ENCODE data around the gene MAP3K7. TPM values are rescaled to one million over a fixed set of nuclear protein-coding genes. Genes with fewer than 3 reads are reported as not detected.

Gene MAP3K7
- total and polyA plus RNA-seq, 8 donors: 8.5 to 42.8 (median 17.6) TPM

- Histone ChIP-seq H3K27me3 (no peaks in the 10 kb centered on the region), H3K4me3 (no peak overlapping the region), H3K27ac (no peak overlapping the region), H3K4me1 (no peaks in the 10 kb centered on the region), H3K36me3 (no peaks in the 10 kb centered on the region), H3K9me3 (no peaks in the 10 kb centered on the region)
- WGBS, 5 donors: 83 to 91% (median 87%) methylated on average over 3 to 7 of the region's 7 CpGs
- DNase-seq: no peak
- no peak for TF ChIP-seq EP300 (IDR thresholded peaks at IDR 0.05)
- TF ChIP-seq POLR2AphosphoS5 (IDR thresholded peaks at IDR 0.05): no peak
- TF ChIP-seq POLR2A (IDR thresholded peaks at IDR 0.05): no peak
- no peak for TF ChIP-seq CTCF (IDR thresholded peaks at IDR 0.05)
- intact Hi-C loops (cut with DNase I; ENCODE audit: low total_unique reads): no loop called here
These were observed 118.8 kb downstream of the MAP3K7 start for GRCh38 chr6:90468080-90468479.

DNA sequence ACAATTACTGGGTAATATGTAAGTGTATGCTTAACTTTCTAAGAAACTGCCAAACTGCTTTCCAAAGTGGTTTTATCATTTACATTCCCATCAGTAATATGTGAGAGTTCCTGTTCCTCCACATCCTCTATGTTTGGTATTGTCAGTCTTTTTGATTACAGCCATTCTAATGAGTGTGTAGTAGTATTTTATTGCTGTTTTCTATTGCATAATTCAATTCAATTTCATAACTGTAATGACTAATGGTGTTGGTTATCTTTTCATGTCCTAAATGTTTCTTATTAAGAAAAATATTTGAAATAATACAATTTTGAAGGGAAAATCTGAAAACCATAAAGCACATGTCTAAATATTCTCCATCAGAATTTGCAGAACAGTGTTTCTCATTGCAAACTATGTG lies 119.3 kb downstream of the MAP3K7 start:
- intact Hi-C loops (cut with DNase I; ENCODE audit: low total_unique reads): no loop called here
- H3K36me3 ChIP-seq: no peaks in the 10 kb centered on the region
- TF ChIP-seq POLR2A (IDR thresholded peaks at IDR 0.05) (no peak), CTCF (IDR thresholded peaks at IDR 0.05) (no peak), EP300 (IDR thresholded peaks at IDR 0.05) (no peak), POLR2AphosphoS5 (IDR thresholded peaks at IDR 0.05) (no peak)
- no peak for DNase-seq
- H3K27ac ChIP-seq: no peak overlapping the region
- H3K4me1 ChIP-seq: no peaks in the 10 kb centered on the region
- H3K9me3 ChIP-seq: no peaks in the 10 kb centered on the region
- H3K27me3 ChIP-seq: no peaks in the 10 kb centered on the region
- H3K4me3 ChIP-seq: no peak overlapping the region

GRCh38 chr6:90466154-90466940 lies 120.5 kb downstream of the MAP3K7 start:
- Histone ChIP-seq H3K27ac (no peak overlapping the region), H3K4me3 (no peak overlapping the region), H3K9me3 (no peaks in the 10 kb centered on the region), H3K27me3 (no peaks in the 10 kb centered on the region), H3K36me3 (no peaks in the 10 kb centered on the region), H3K4me1 (no peaks in the 10 kb centered on the region)
- TF ChIP-seq EP300 (IDR thresholded peaks at IDR 0.05) (no peak), POLR2AphosphoS5 (IDR thresholded peaks at IDR 0.05) (no peak), CTCF (IDR thresholded peaks at IDR 0.05) (no peak), POLR2A (IDR thresholded peaks at IDR 0.05) (no peak)
- 41 to 50% (median 43%) methylated on average over 8 of the region's 8 CpGs for WGBS, 5 donors
- DNase-seq: peak in 1 of 2 donors; percentile 18
- intact Hi-C loops (cut with DNase I; ENCODE audit: low total_unique reads): no loop called here

GRCh38 chr6:90465686-90466085 lies 121.2 kb downstream of the MAP3K7 start:
- no peak overlapping the region for H3K27ac ChIP-seq
- H3K4me1 ChIP-seq: no peaks in the 10 kb centered on the region
- H3K4me3 ChIP-seq: no peak overlapping the region
- intact Hi-C loops (cut with DNase I; ENCODE audit: low total_unique reads): no loop called here
- DNase-seq: no peak
- no peaks in the 10 kb centered on the region for H3K9me3 ChIP-seq
- no peaks in the 10 kb centered on the region for H3K36me3 ChIP-seq
- WGBS, 5 donors: 69 to 78% (median 76%) methylated on average over 2 of the region's 2 CpGs
- TF ChIP-seq POLR2A (IDR thresholded peaks at IDR 0.05) (no peak), POLR2AphosphoS5 (IDR thresholded peaks at IDR 0.05) (no peak), EP300 (IDR thresholded peaks at IDR 0.05) (no peak), CTCF (IDR thresholded peaks at IDR 0.05) (no peak)
- no peaks in the 10 kb centered on the region for H3K27me3 ChIP-seq

Data from stomach (tissue), 9 donors.